HG02678 (cell line): ENCODE measurements around the gene ZNF668.
A peak's percentile ranks its signal among the peaks of the same experiment; 100 is the strongest.

Experiments used
- ATAC-seq: cut with Tn5 transposase; IDR thresholded peaks from one replicate; pipeline ENCODE4 v1.9.1; 2021; ENCODE audit warnings: mild to moderate bottlenecking, moderate library complexity; ENCODE audit not compliant: unreplicated experiment

ZNF668 gene

GRCh38 chr16:31073970-31074813 lies at the start of gene ZNF668, which contains the start of gene ZNF646:
ZNF668 (minus strand) TSS chr16:31074240; CDS start chr16:31064459, 9,781 bp downstream.
ZNF646 (plus strand) TSS chr16:31074422; CDS start chr16:31076325, 1,903 bp downstream.
- peak; percentile 72 for ATAC-seq

GRCh38 chr16:31120129-31120528 lies 46.1 kb upstream of the ZNF668 start:
- no peak for ATAC-seq

DNA sequence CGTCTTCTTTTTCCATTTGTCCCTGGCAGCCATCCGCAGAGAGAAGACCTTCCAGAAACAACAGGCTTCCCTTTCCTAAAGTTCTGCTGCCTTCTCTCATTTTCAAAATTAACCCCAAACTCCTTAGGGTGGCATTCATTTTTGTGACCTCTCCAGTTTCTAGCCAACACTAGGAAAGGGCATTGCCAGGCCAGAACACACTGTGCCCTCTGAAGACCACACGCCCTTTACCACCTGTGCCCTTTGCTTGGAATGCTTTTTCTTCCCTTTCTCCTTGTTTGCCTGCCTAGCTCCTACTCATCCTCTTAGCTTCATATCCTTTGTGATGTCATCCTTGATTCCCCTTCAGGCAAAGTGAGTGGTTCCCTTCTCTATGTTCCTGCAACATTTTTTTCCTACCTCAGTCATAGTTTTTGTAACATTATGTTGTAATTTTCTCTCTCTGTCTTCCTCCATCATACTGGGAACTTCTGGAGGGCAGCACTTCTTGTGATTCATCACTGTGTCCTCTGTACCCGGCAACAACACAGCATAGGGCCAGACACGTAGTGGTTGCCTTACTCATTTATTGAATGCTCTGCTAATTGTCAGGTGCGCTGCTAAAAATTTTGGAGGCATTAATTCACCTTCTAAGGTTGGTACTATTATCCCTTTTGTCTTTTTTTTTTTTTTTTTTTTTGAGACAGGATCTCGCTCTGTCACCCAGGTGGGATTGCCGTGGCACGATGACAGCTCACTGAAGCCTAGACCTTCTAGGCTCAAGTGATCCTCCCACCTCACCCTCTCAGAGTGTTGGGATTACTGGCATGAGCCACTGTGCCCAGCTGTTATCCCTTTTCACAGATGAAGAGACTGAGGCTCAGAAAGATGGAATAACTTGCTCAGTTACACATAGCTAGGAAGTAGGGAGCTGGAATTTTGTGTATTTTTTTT lies 44.4 kb upstream of the ZNF668 start:
- no peak for ATAC-seq

GRCh38 chr16:31117384-31118222 lies 43.6 kb upstream of the ZNF668 start, which contains the start of gene KAT8:
KAT8 (plus strand) TSS chr16:31117664; CDS start chr16:31117682, 18 bp downstream.
- peak; percentile 84 for ATAC-seq

DNA sequence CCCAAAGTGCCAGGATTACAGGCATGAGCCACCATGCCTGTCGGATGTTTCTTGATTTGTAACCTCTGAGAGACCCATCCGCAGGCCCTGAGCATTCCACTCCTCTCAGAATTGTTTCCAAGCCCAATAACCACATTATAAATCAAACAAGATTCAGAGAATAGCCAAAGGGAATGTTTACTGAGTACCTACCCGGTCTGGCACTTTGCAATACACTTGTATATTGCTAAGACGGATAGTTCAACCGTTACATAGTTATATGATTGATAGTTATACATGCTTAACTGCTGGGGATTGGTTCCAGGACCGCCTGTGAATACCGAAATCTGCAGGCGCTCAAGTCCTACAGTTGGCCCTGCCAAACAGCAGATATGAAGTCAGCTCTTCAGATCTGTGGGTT lies 40.4 kb upstream of the ZNF668 start:
- ATAC-seq = no peak

GRCh38 chr16:31113121-31114120 lies 39.4 kb upstream of the ZNF668 start:
- ATAC-seq = no peak

GRCh38 chr16:31112711-31113110 lies 38.7 kb upstream of the ZNF668 start:
- ATAC-seq = no peak

DNA sequence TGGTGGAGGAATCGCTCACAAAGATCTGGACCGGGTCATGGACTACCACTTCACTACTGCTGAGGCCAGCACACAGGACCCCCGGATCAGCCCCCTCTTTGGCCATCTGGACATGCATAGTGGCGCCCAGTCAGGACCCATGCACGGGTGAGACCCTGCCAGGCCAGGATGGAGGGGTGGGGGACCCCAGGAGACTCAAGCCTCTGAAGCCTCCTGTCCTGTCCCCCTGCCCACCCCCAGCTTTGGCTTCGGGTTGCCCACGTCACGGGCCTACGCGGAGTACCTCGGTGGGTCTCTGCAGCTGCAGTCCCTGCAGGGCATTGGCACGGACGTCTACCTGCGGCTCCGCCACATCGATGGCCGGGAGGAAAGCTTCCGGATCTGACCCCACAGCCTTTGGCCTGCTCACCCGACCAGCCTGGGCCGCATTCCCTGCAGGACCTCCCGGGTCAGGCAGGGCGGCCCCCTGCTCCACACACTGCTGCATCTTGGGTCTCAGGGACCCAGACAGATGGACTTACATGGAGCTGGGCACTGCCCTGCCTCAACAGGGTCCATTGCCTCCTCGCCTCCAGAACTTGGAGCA lies 37.9 kb upstream of the ZNF668 start:
- no peak for ATAC-seq

- no peak for ATAC-seq
Measured at GRCh38 chr16:31110106-31111034, 36.3 kb upstream of the ZNF668 start.

DNA sequence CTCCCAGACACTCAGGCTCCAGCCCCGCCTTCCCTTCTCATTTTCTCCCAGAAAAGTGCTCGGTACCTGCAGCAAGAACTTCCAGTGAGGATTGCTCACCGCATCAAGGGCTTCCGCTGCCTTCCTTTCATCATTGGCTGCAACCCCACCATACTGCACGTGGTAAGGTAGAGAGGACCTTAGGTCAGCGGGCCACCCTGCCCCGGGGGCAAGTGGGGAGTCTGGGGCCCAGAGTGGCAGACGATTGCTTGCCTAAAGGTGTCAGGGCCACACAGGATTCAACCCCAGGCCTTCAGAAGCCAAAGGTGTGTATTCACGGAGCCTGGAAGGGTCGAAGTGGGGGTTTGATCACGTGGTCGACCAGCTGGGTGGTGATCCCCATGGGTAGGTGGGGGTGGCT lies 35.6 kb upstream of the ZNF668 start:
- ATAC-seq = no peak

GRCh38 chr16:31108794-31109558 lies 34.9 kb upstream of the ZNF668 start:
- ATAC-seq = no peak

DNA sequence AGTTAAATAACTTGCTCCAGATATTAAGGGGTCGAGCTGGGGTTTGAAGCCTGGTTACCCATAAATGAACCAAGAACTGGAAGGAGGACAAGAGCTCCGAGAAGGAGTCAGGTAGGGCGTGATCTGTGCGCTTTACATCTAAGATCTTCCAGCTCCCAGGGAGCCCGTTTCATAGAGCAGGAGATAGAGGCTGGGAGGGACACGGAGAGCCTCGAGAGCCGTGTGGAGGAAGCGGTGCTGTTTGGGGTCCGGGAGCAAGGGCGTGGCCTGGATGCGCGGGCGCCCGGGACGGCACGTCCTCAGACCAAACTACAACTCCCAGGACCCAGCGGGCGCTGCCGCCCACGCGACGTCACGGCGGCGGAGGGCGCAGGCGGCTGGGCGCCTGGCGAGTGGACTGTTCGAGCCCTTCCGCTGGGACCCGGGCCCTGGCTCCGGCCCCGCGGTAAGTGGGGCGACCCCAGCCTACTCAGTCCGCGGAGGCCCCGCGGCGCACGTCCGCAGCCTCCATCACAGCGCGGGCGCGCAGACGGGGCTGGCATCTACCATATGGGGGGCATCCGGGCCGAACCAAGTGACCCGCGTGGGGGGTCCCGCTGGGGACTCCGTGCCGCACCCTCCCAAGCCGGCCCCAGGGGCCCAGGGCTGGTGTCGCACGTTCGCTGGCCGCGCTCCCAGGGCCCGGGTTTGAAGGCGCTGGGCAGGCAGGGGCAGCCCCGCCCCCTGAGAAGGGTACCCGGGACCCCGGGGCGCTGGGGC lies 34.2 kb upstream of the ZNF668 start, which contains the start of gene BCKDK:
Gene BCKDK (plus strand): TSS at position 352 of the 759 bp plus-strand sequence. CDS start 838 bp downstream, outside the sequence.
- ATAC-seq = peak; percentile 86

- peak; percentile 53 for ATAC-seq
Measured at GRCh38 chr16:31107465-31107867, 33.4 kb upstream of the ZNF668 start.

- ATAC-seq = no peak
Measured at GRCh38 chr16:31106509-31107464, 32.7 kb upstream of the ZNF668 start.

DNA sequence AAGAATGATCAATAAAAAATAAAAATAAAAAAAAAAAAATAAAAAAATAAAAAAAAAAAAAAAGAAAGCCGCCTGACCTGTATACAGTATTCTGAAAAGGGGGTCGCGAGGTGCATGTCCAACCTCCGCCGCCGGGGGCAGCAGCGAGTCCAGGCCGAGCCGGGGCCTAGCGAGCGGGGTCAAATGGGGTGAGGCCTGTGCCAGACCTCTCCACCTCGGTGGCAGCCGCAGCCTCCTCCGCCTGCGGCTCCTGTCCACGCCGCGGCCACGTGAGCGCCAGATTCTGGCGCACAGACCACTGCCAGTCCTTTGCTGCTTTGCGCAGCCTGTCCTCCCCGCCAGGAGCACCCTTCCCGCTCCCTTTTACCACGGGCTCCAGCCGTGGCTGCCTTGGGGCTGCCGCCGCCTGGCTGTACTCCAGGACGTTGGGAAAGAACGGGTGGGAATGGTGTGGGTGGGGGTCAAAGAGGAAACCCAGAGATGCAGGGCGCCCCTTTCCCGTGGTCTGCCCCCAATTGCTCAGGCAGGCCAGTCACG lies 31.7 kb upstream of the ZNF668 start:
- peak; percentile 43 for ATAC-seq
